HepG2 (cell line): ENCODE measurements around the gene RGS7. TPM values are rescaled to one million over a fixed set of nuclear protein-coding genes. Genes with fewer than 3 reads are reported as not detected.

Experiments used
- ATAC-seq: fragments of 200-7000 bp; cut with Tn5 transposase; 3 replicates; pipeline ENCODE4 v1.9.1; 2020; ENCODE audit warnings: mild to moderate bottlenecking, moderate library complexity
- BruUV-seq: library from RNA; stranded (reverse); fragments of 400-500 nt; replicated peaks from 2 replicates; lab custom pipeline; 2021; lab: Mats Ljungman, UMichigan
- CTCF ChIA-PET: fragments of 300-600 bp; formaldehyde crosslinking; extraction: SDS; loops from one replicate; lab custom pipeline; 2021; ENCODE audit warnings: low total read pairs, inconsistent platforms, low intra/inter-chr PET ratio; lab: Yijun Ruan, JAX
- POLR2A ChIA-PET: fragments of 350-600 bp; sonication (Branson Sonifier 250); formaldehyde crosslinking; loops from one replicate; lab custom pipeline; 2020; ENCODE audit warnings: antibody characterized with exemption, inconsistent platforms; lab: Yijun Ruan, JAX
- DNase-seq: peaks from one replicate; pipeline ENCODE4 v3.0.0-alpha.2; 2015; ENCODE audit warnings: low spot score
- FAIRE-seq: peaks from 3 replicates; lab custom pipeline; 2011; peaks lifted over from hg19 to GRCh38; lab: Jason Lieb, UNC
- H2AFZ ChIP-seq: one replicate; pipeline ENCODE4 v1.6.1; 2011; ENCODE audit warnings: low read length, inconsistent platforms
- H3K27ac ChIP-seq: fragments of 300-600 bp; 3 replicates; pipeline ENCODE4 v1.8.0; 2011; ENCODE audit warnings: mixed run types, mild to moderate bottlenecking, mixed read lengths, low read length, inconsistent platforms; ENCODE audit not compliant: insufficient read depth; ENCODE audit errors: extremely low read length
- H3K27me3 ChIP-seq, 2 experiments: fragments of 200-600 bp in 1 of 2; 2 replicates in 1 of 2; 3 replicates in 1 of 2; pipeline versions ENCODE4 v1.6.0 to v1.8.0; 2011; ENCODE audit warnings: low read length in 2 of 2, mild to moderate bottlenecking in 2 of 2, moderate library complexity in 2 of 2, inconsistent platforms in 1 of 2; ENCODE audit not compliant: insufficient read depth in 2 of 2, control insufficient read depth in 1 of 2
- H3K36me3 ChIP-seq, 2 experiments: fragments of 200-600 bp in 1 of 2; replicated peaks in 1 of 2; 2 replicates in 1 of 2; 3 replicates in 1 of 2; pipeline versions ENCODE4 v1.5.1 to v1.8.0; 2011; ENCODE audit warnings: low read length in 2 of 2, inconsistent platforms in 1 of 2; ENCODE audit not compliant: insufficient read depth in 2 of 2, control insufficient read depth in 1 of 2
- H3K4me1 ChIP-seq: 2 replicates; pipeline ENCODE4 v1.5.1; 2012; ENCODE audit warnings: low read length, inconsistent platforms; ENCODE audit not compliant: insufficient read depth
- H3K4me2 ChIP-seq: 2 replicates; pipeline ENCODE4 v1.6.0; 2011; ENCODE audit warnings: low read depth, low read length, inconsistent platforms
- H3K4me3 ChIP-seq, 3 experiments: fragments of 200-600 bp in 1 of 3; sonication (generic), shearing (Covaris generic) in 1 of 3; replicated peaks in 1 of 3; 2 replicates each; pipeline ENCODE4 v1.5.1; 2011 to 2016; ENCODE audit warnings: low read length in 3 of 3, inconsistent platforms in 2 of 3, low read depth in 2 of 3, mild to moderate bottlenecking in 2 of 3, control low read depth in 1 of 3, mixed read lengths in 1 of 3; ENCODE audit not compliant: insufficient read depth in 1 of 3
- H3K79me2 ChIP-seq: one replicate; pipeline ENCODE4 v1.6.1; 2011; ENCODE audit warnings: low read length, inconsistent platforms; ENCODE audit not compliant: insufficient read depth
- H3K9ac ChIP-seq: 2 replicates; pipeline ENCODE4 v1.6.0; 2011; ENCODE audit warnings: mild to moderate bottlenecking, low read depth, low read length, inconsistent platforms; ENCODE audit not compliant: insufficient read depth
- H3K9me3 ChIP-seq: 2 replicates; pipeline ENCODE4 v1.5.1; 2012; ENCODE audit warnings: mild to moderate bottlenecking, low read length
- H4K20me1 ChIP-seq: 2 replicates; pipeline ENCODE4 v1.6.0; 2011; ENCODE audit warnings: inconsistent platforms, mild to moderate bottlenecking, low read length, moderate library complexity; ENCODE audit not compliant: insufficient read depth
- CBX1 ChIP-seq: IDR thresholded peaks from one replicate; pipeline ENCODE4 v1.6.1; 2016; ENCODE audit warnings: antibody characterized with exemption, low read depth
- CEBPG ChIP-seq: IDR thresholded peaks from 2 replicates; pipeline ENCODE4 v1.6.1; 2016
- CHD2 ChIP-seq: IDR thresholded peaks from 2 replicates; pipeline ENCODE4 v1.6.1; 2011; ENCODE audit warnings: low read depth, low read length, improper control_type of control experiment
- PHF5A ChIP-seq: IDR thresholded peaks from one replicate; pipeline ENCODE4 v1.6.1; 2018; ENCODE audit warnings: low read depth, missing genetic modification reagents; ENCODE audit not compliant: unreplicated experiment
- ZNF251 ChIP-seq: sonication (generic); formaldehyde crosslinking; IDR thresholded peaks from 2 replicates; pipeline ENCODE4 v1.9.0; 2021; ENCODE audit warnings: mild to moderate bottlenecking, missing genetic modification reagents
- ZNF484 ChIP-seq: sonication (generic); formaldehyde crosslinking; IDR thresholded peaks from 2 replicates; pipeline ENCODE4 v1.5.1; 2020; ENCODE audit warnings: mild to moderate bottlenecking, low read depth, missing genetic modification reagents, borderline replicate concordance
- ZNF747 ChIP-seq: sonication (generic); formaldehyde crosslinking; IDR thresholded peaks from 2 replicates; pipeline ENCODE4 v1.8.1; 2023; ENCODE audit warnings: missing genetic modification reagents, mild to moderate bottlenecking, borderline replicate concordance
- ZNF773 ChIP-seq: sonication (generic); formaldehyde crosslinking; IDR thresholded peaks from 2 replicates; pipeline ENCODE4 v1.4.0; 2020; ENCODE audit warnings: missing genetic modification reagents, borderline replicate concordance
- WGBS: methylation state at CpG from one replicate; pipeline ENCODE4 v1.1.6; 2017; ENCODE audit warnings: low lambda C conversion rate; 5-methylcytosine and 5-hydroxymethylcytosine counted together
- in situ Hi-C: cut with HindIII; loops from 2 replicates; pipeline ENCODE4 v1.10.0; 2017; ENCODE audit warnings: low pct_unique_long_range_greater_than_20kb; ENCODE audit not compliant: extremely low pct_ligation_motif_present
- intact Hi-C: fragments of 100-400 bp; cut with micrococcal nuclease; formaldehyde crosslinking; loops from one replicate; pipeline ENCODE4 v1.10.0; 2022; ENCODE audit not compliant: unreplicated experiment
- polyA plus RNA-seq, 8 experiments: library from polyadenylated mRNA; depleted of rRNA in 3 of 8; stranded (reverse) in 7 of 8; unstranded in 1 of 8; fragments of >200 nt; fragmentation: Illumina TruSeq in 4 of 8; extraction: Trizol in 4 of 8; gene quantifications; 2 replicates each; pipeline versions ENCODE4 v1.2.1 to v1.2.3, GENCODE V29; 2011 to 2016; ENCODE audit warnings: low read depth in 4 of 8, missing spikeins in 1 of 8, mixed read lengths in 1 of 8; ENCODE audit not compliant: insufficient read depth in 1 of 8
- total RNA-seq, 5 experiments: library from RNA; depleted of rRNA; stranded (reverse); fragments of >200 nt; fragmentation: Illumina TruSeq; extraction: Trizol; gene quantifications; 2 replicates each; pipeline ENCODE4 v1.2.3, GENCODE V29; 2016; ENCODE audit warnings: low read depth in 1 of 5
- TF ChIP-seq, protein P1 (sequence below): sonication (generic); formaldehyde crosslinking; IDR thresholded peaks from 2 replicates; pipeline ENCODE4 v1.4.0; 2020; ENCODE audit warnings: mild to moderate bottlenecking, missing genetic modification reagents

RGS7 gene
- total and polyA plus RNA-seq, 2 of the 13 experiments (the other 11 are each of a cell fraction or from before 2014, with no cell fraction given) = not detected

DNA sequence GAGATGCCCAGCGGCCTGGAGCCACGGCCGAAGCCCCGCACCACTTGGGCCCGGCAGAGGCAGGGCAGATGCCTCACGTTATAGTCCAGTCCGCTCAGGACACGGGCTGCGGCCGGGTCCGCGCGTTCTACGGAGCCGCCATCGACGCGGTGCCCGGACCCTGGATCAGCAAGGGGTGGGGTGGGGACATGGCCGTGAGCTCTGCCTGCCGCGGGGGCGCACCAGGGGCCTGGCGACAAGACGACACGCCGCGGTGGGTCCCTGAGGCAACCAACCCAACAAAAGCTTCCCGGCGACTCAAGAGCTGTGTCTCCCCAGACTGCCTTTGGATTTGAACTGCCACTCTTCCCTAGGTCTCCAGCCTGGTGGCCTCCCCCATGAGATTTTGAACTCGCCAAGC, 533.6 kb downstream of the RGS7 start:
- Histone ChIP-seq H4K20me1 (no peaks in the 10 kb centered on the region), H3K36me3 (no peaks in the 10 kb centered on the region), H2AFZ (no peak overlapping the region), H3K27me3 (no peaks in the 10 kb centered on the region), H3K79me2 (no peaks in the 10 kb centered on the region), H3K9ac (no peak overlapping the region), H3K27ac (no peak overlapping the region), H3K9me3 (no peaks in the 10 kb centered on the region), H3K4me2 (no peak overlapping the region), H3K4me1 (no peaks in the 10 kb centered on the region), H3K4me3 (no peak overlapping the region)
- ChIA-PET POLR2A (no interaction called here), CTCF (no interaction called here)
- ATAC-seq (no peak), FAIRE-seq (no peak), DNase-seq (no peak)
- 67% methylated on average over 3 of the region's 31 CpGs for WGBS
- intact Hi-C loops (no loop called here), in situ Hi-C loops (no loop called here)
- no TSS peak for BruUV-seq
- TF ChIP-seq ZNF251 (no peak), ZNF484 (CRISPR knock-in tag) (no peak), CBX1 (no peak), CEBPG (CRISPR knock-in tag) (no peak), ZNF773 (CRISPR knock-in tag) (no peak), PHF5A (CRISPR knock-in tag) (no peak)
- TF ChIP-seq, protein P1, sequence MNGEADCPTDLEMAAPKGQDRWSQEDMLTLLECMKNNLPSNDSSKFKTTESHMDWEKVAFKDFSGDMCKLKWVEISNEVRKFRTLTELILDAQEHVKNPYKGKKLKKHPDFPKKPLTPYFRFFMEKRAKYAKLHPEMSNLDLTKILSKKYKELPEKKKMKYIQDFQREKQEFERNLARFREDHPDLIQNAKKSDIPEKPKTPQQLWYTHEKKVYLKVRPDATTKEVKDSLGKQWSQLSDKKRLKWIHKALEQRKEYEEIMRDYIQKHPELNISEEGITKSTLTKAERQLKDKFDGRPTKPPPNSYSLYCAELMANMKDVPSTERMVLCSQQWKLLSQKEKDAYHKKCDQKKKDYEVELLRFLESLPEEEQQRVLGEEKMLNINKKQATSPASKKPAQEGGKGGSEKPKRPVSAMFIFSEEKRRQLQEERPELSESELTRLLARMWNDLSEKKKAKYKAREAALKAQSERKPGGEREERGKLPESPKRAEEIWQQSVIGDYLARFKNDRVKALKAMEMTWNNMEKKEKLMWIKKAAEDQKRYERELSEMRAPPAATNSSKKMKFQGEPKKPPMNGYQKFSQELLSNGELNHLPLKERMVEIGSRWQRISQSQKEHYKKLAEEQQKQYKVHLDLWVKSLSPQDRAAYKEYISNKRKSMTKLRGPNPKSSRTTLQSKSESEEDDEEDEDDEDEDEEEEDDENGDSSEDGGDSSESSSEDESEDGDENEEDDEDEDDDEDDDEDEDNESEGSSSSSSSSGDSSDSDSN = no peak

DNA sequence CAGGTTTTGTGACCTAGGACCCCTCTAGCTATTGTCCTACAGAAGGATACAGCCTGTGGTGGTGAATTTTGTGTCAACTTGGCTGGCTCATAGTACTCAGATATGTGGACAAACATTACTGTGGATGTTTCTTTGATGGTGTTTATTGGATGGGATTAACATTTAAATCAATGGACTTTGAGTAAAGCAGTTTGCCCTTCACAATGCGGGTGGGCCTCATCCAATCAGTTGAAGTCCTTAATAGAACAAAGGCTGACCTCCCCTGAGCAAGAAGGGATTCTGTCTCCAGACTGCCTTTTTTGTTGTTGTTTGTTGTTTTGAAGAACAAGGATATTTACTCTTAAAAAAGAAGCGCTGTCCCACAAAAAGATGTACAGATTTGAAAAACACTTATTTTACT, 535.1 kb downstream of the RGS7 start:
- TF ChIP-seq CHD2 (no peak), ZNF747 (CRISPR knock-in tag) (no peak)
- FAIRE-seq = no peak
- Histone ChIP-seq H3K4me1 (no peaks in the 10 kb centered on the region), H2AFZ (no peak overlapping the region), H3K9me3 (no peaks in the 10 kb centered on the region), H3K36me3 (no peaks in the 10 kb centered on the region), H3K4me2 (no peak overlapping the region), H3K4me3 (no peak overlapping the region), H3K9ac (no peak overlapping the region), H3K79me2 (no peaks in the 10 kb centered on the region), H3K27me3 (no peaks in the 10 kb centered on the region), H4K20me1 (no peaks in the 10 kb centered on the region), H3K27ac (no peak overlapping the region)
- no peak for ATAC-seq
- no peak for DNase-seq
- ChIA-PET POLR2A (no interaction called here), CTCF (no interaction called here)
- intact Hi-C loops (no loop called here), in situ Hi-C loops (no loop called here)
- WGBS = 6% methylated on average over 2 of the region's 2 CpGs
- BruUV-seq = no TSS peak
